Cardiac muscle cell (in vitro differentiated cells and primary cell): Measurements from ENCODE around the gene OSTN. TPM values are rescaled to one million over a fixed set of nuclear protein-coding genes. Genes with fewer than 3 reads are reported as not detected.
A peak's percentile ranks its signal among the peaks of the same experiment; 100 is the strongest.

Experiments
- DNase-seq, 2 donors: peaks; one replicate each; pipeline versions ENCODE4 v3.0.0 to v3.0.0-alpha.2; 2010 to 2017; ENCODE audit warnings: low read depth in 1 of 2, low spot score in 1 of 2
- H3K27ac ChIP-seq: fragments of 200-600 bp; sonication (generic); 2 replicates; pipeline ENCODE4 v1.5.1; 2016
- H3K27me3 ChIP-seq: fragments of 200-600 bp; sonication (generic); 2 replicates; pipeline ENCODE4 v1.6.0; 2016; ENCODE audit warnings: control low read depth
- H3K36me3 ChIP-seq: fragments of 200-600 bp; sonication (generic); 2 replicates; pipeline ENCODE4 v1.5.1; 2016; ENCODE audit warnings: control low read depth
- H3K4me1 ChIP-seq: fragments of 200-600 bp; sonication (generic); 2 replicates; pipeline ENCODE4 v1.8.1; 2017; ENCODE audit warnings: low read depth, mild to moderate bottlenecking, mixed run types
- H3K4me3 ChIP-seq: fragments of 200-600 bp; sonication (generic); 2 replicates; pipeline ENCODE4 v1.5.1; 2016; ENCODE audit warnings: mild to moderate bottlenecking
- H3K9me3 ChIP-seq: fragments of 200-600 bp; sonication (generic); 2 replicates; pipeline ENCODE4 v1.5.1; 2017; ENCODE audit warnings: low read depth, mild to moderate bottlenecking, control low read depth
- polyA plus RNA-seq: library from polyadenylated mRNA; unstranded; fragments of >200 nt; fragmentation: Nextera tagmentation; extraction: Ambion mirVana; gene quantifications from 2 replicates; pipeline ENCODE4 v1.2.1, GENCODE V29; 2016
- total RNA-seq: library from RNA; depleted of rRNA; stranded (reverse); fragments of >200 nt; gene quantifications from 2 replicates; pipeline ENCODE4 v1.2.3, GENCODE V29; 2016
- TF ChIP-seq, protein P1 (sequence below): IDR thresholded peaks from 2 replicates; pipeline ENCODE4 v1.5.1; 2012; ENCODE audit warnings: low read depth, mild to moderate bottlenecking, low read length

Gene OSTN
- total and polyA plus RNA-seq, 2 experiments from 2014 or later = 0.06 TPM; not detected in 1

DNA sequence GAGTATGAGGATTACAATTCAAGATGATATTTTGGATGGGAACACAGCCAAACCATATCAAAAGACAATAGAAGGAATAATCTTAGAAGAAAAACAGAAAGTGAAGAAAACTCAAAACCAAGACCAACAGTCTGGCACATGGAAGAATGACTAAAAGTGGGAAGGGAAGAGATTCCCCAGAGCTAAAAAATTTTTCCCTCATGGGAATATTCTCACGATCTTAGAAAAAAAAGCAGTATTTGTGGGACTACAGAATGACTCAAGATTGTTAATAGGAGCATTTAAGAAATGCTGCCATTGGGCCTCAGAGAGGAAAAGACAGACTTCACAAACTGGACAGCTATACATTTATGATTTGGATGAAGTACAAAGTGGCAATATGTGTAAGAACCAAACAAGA is 18.3 kb downstream of the OSTN start:
- Histone ChIP-seq H3K9me3 (no peaks in the 10 kb centered on the region), H3K27ac (no peak overlapping the region), H3K4me3 (no peak overlapping the region), H3K4me1 (no peaks in the 10 kb centered on the region), H3K36me3 (no peaks in the 10 kb centered on the region), H3K27me3 (no peaks in the 10 kb centered on the region)
- DNase-seq = no peak
- TF ChIP-seq, protein P1, sequence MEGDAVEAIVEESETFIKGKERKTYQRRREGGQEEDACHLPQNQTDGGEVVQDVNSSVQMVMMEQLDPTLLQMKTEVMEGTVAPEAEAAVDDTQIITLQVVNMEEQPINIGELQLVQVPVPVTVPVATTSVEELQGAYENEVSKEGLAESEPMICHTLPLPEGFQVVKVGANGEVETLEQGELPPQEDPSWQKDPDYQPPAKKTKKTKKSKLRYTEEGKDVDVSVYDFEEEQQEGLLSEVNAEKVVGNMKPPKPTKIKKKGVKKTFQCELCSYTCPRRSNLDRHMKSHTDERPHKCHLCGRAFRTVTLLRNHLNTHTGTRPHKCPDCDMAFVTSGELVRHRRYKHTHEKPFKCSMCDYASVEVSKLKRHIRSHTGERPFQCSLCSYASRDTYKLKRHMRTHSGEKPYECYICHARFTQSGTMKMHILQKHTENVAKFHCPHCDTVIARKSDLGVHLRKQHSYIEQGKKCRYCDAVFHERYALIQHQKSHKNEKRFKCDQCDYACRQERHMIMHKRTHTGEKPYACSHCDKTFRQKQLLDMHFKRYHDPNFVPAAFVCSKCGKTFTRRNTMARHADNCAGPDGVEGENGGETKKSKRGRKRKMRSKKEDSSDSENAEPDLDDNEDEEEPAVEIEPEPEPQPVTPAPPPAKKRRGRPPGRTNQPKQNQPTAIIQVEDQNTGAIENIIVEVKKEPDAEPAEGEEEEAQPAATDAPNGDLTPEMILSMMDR = no peak

DNA sequence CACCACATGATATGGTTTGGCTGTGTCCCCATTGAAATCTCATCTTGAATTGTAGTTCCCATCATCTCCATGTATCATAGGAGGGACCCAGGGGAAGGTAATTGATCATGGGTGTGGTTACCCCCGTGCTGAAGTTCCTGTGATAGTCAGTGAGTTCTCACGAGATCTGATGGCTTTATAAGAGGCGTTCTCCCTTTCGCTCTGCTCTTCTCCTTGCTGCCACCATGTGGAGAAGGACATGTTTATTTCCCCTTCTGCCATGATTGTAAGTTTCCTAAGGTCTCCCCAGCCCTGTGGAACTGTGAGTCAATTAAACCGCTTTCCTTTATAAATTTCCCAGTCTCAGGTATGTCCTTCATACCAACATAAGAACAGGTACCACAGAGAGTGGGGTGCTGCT is 21.9 kb downstream of the OSTN start:
- TF ChIP-seq, protein P1 = peak; percentile 5
- H3K27me3 ChIP-seq = no peaks in the 10 kb centered on the region
- no peak overlapping the region for H3K4me3 ChIP-seq
- H3K4me1 ChIP-seq = no peaks in the 10 kb centered on the region
- no peaks in the 10 kb centered on the region for H3K9me3 ChIP-seq
- DNase-seq = peak in 1 of 2 donors; percentile 5
- H3K27ac ChIP-seq = no peak overlapping the region
- no peaks in the 10 kb centered on the region for H3K36me3 ChIP-seq

DNA sequence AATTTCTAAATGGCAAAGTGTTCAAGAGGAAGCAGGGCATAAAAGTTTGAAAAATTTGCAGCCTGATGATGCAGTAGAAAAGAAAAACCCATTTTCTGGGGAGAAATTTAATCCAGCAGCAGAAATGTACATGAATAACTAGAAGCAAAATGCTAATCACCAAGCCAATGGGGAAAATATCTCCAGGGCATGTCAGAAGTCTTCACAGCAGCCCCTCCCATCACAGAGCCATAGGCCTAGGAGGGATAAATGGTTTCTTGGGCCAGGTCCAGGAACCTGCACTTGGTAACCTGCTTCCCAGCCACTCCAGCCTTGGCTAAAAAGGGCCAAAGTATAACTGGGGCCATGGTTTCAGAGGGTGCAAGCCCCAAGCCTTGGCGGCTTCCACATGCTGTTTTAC is 22.6 kb downstream of the OSTN start:
- H3K36me3 ChIP-seq = no peaks in the 10 kb centered on the region
- TF ChIP-seq, protein P1 = no peak
- H3K4me1 ChIP-seq = no peaks in the 10 kb centered on the region
- H3K27ac ChIP-seq = no peak overlapping the region
- H3K4me3 ChIP-seq = no peak overlapping the region
- DNase-seq = no peak
- H3K9me3 ChIP-seq = no peaks in the 10 kb centered on the region
- no peaks in the 10 kb centered on the region for H3K27me3 ChIP-seq

DNA sequence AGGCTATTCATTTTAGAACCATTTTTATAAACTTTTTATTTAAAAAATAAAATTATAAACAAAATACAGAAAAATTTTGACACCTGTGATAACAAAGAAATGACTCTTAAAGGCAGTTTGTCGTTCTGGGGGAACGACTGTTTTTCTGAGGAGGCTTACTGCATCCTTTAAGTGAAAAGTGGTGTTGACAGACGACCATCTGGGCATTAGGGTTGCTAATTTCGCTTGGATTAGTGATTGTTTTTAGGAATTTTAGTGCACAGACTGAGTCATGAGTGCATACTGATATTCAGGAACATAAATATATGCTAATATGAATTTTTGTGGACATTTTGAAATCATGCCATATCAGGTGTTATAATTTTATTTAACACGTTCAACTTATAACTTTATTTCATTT is 28.5 kb downstream of the OSTN start:
- Histone ChIP-seq H3K4me1 (no peaks in the 10 kb centered on the region), H3K4me3 (no peak overlapping the region), H3K27ac (no peak overlapping the region), H3K27me3 (no peaks in the 10 kb centered on the region), H3K36me3 (no peaks in the 10 kb centered on the region), H3K9me3 (no peaks in the 10 kb centered on the region)
- TF ChIP-seq, protein P1 = no peak
- DNase-seq = no peak

DNA sequence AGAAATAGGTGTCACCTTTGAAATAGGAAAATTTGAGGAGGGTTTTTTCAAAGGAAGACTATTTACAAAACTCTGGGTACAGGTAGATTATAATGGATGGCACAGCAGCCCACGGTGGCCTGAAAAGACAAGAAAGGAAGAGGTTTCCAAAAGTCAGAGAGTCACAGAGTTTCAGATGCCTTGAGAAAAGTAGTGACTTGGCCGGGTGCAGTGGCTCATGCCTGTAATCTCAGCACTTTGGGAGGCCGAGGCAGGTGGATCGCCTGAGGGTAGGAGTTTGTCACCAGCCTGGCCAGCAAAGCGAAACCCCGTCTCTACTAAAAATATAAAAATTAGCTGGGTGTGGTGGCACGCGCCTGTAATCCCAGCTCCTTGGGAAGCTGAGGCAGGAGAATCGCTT is 35.2 kb downstream of the OSTN start:
- H3K9me3 ChIP-seq = no peaks in the 10 kb centered on the region
- no peak overlapping the region for H3K27ac ChIP-seq
- no peak overlapping the region for H3K4me3 ChIP-seq
- H3K27me3 ChIP-seq = no peaks in the 10 kb centered on the region
- H3K4me1 ChIP-seq = peaks cover 4% of the 10 kb centered on the region
- DNase-seq = no peak
- no peaks in the 10 kb centered on the region for H3K36me3 ChIP-seq
- TF ChIP-seq, protein P1 = no peak
